Fibroblast of lung (primary cell): Measurements from ENCODE around the gene TSPAN16.

Experiments
- EZH2 ChIP-seq: IDR thresholded peaks from 2 replicates; pipeline ENCODE4 v1.5.1; 2012; ENCODE audit warnings: low read length, control low read depth, mild to moderate bottlenecking; ENCODE audit errors: missing control alignments
- TF ChIP-seq, protein P1 (sequence below), 2 donors: IDR thresholded peaks in 1 of 2; conservative IDR thresholded peaks in 1 of 2; 1 replicate in 1 of 2; 2 replicates in 1 of 2; pipeline ENCODE4 v1.5.1; 2011 to 2012; ENCODE audit warnings: low read length in 2 of 2, control low read depth in 1 of 2, inconsistent platforms in 1 of 2, low read depth in 1 of 2, mild to moderate bottlenecking in 1 of 2

DNA sequence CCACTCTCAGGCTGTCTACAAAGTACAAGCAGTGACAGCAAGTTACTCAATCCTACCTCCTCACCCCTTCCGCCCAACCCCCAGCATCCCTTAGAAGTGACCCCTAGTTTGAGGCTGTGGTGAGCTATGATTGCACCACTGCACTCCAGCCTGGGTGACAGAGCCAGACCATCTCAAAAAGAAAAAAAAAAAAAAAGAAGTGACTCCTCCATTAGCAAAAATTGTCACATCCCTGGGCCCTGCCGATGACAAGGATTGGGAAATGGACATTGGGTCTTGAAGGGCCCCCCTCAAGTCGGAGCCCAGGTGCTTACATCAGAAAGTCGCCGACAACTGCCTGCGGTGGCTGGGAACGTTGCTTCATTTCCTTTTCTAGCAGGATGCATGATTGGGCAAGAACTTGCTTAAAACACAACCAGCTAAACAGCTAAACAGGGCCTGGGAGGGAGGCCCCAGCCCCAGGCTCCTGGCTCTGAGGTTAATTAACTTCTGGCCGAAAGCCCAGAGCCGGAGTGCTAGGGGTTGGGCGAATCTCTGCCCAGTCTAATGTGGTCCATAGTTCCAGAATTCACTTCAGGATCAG lies 28.2 kb downstream of the TSPAN16 start:
- TF ChIP-seq, protein P1, sequence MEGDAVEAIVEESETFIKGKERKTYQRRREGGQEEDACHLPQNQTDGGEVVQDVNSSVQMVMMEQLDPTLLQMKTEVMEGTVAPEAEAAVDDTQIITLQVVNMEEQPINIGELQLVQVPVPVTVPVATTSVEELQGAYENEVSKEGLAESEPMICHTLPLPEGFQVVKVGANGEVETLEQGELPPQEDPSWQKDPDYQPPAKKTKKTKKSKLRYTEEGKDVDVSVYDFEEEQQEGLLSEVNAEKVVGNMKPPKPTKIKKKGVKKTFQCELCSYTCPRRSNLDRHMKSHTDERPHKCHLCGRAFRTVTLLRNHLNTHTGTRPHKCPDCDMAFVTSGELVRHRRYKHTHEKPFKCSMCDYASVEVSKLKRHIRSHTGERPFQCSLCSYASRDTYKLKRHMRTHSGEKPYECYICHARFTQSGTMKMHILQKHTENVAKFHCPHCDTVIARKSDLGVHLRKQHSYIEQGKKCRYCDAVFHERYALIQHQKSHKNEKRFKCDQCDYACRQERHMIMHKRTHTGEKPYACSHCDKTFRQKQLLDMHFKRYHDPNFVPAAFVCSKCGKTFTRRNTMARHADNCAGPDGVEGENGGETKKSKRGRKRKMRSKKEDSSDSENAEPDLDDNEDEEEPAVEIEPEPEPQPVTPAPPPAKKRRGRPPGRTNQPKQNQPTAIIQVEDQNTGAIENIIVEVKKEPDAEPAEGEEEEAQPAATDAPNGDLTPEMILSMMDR (conservative IDR thresholded peaks at IDR 0.05 in 1 of 2, IDR thresholded peaks at IDR 0.05 in 1 of 2; ENCODE audit: low read depth in 1 of 2, low read length in 2 of 2), result no peak
- TF ChIP-seq EZH2, result no peak
